Activated naive CD4-positive, alpha-beta T cell treated with anti-CD3 and anti-CD28 coated beads for 36 hours (primary cell): Measurements from ENCODE around the gene DNMT3A. TPM values are rescaled to one million over a fixed set of nuclear protein-coding genes. Genes with fewer than 3 reads are reported as not detected.

ENCODE experiments used
- CTCF ChIA-PET: fragments of 350-600 bp; sonication (Branson Sonifier 250); formaldehyde crosslinking; loops from one replicate; lab custom pipeline; 2021; ENCODE audit warnings: antibody characterized with exemption; lab: Charles Lee
- DNase-seq: peaks from one replicate; pipeline ENCODE4 v3.0.0-alpha.2; 2020
- H3K27ac Mint-ChIP-seq: one replicate; pipeline ENCODE4 v1.8.0; 2021; ENCODE audit warnings: mild to moderate bottlenecking, mixed read lengths
- H3K27me3 Mint-ChIP-seq: one replicate; pipeline ENCODE4 v1.8.0; 2021; ENCODE audit warnings: low read depth, mixed read lengths
- H3K36me3 Mint-ChIP-seq: one replicate; pipeline ENCODE4 v1.8.0; 2021; ENCODE audit warnings: low read depth, mixed read lengths
- H3K4me1 Mint-ChIP-seq: one replicate; pipeline ENCODE4 v1.8.0; 2021; ENCODE audit warnings: low read depth, mixed read lengths
- H3K4me3 Mint-ChIP-seq: one replicate; pipeline ENCODE4 v1.8.0; 2021; ENCODE audit warnings: mild to moderate bottlenecking, moderate library complexity, mixed read lengths
- H3K9me3 Mint-ChIP-seq: one replicate; pipeline ENCODE4 v1.8.0; 2021; ENCODE audit warnings: mixed read lengths
- intact Hi-C: fragments of 100-400 bp; cut with micrococcal nuclease; formaldehyde crosslinking; loops from one replicate; pipeline ENCODE4 v1.15.1; 2023
- total RNA-seq, 2 experiments: library from RNA; stranded (reverse); gene quantifications; one replicate each; pipeline ENCODE4 v1.2.3, GENCODE V29; 2021

The DNMT3A gene
- total RNA-seq, 2 experiments from 2014 or later, result 53.0 to 53.5 TPM

DNA sequence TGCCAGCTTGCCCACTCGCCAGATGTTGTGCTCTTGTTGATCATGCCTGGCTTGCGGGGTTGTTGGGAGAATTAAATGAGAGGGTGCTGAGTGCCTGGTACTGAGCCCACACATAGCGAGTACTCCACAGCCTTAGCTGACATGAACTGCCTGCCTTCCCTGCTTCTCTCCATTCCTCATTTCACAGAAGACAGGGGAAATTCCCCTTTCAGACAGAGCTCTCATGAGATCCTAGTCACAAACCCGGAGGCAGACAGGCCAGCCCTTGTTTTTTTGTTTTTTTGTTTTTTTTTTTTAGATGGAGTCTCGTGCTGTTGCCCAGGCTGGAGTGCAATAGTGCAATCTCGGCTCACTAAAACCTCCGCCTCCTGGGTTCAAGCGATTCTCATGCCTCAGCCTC is 17.1 kb upstream of the DNMT3A start:
- DNase-seq, result no peak
- Mint-ChIP-seq H3K27ac (no peak overlapping the region), H3K9me3 (no peaks in the 10 kb centered on the region), H3K36me3 (no peaks in the 10 kb centered on the region), H3K4me1 (peaks cover 11% of the 10 kb centered on the region), H3K4me3 (no peak overlapping the region), H3K27me3 (no peaks in the 10 kb centered on the region)
- CTCF ChIA-PET, result interaction anchor here (0.6 to 1.7 kb wide), 5 partner anchors 11 to 193 kb away, joined by 3 to 9 read pairs (median 7); no protein-coding TSS in a partner anchor
- intact Hi-C loops, result no loop called here

DNA sequence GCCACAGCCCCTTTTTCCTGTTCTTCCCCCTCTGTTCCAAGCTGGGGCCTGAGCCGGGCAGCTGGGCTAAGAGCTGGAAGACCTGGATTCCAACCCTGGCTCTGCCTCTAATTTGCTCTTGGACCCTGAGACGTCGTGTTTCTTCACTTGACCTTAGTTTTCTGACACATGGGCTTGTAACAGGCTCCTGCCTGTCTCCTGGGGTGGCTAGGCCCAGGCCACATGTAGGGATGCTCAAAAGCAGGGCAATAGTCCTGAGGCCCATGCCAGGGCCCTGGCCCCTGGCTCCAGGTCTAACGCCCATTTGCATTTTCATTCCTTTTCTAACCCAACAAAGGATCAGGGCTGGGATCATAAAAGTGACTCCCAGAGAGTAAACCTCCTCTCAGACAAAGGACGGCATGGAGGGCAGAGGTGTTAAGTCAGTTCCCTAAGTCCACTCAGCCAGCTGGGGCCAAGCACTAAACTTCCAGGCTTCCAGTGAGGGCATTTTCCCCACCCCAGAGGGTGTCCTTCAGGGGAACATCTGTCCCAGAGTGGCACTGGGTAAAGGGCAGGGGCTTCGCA is 16.6 kb upstream of the DNMT3A start:
- no peaks in the 10 kb centered on the region for H3K9me3 Mint-ChIP-seq
- CTCF ChIA-PET, result interaction anchor here (0.6 to 1.7 kb wide), 6 partner anchors 11 to 192 kb away, joined by 3 to 9 read pairs (median 4); no protein-coding TSS in a partner anchor

DNA sequence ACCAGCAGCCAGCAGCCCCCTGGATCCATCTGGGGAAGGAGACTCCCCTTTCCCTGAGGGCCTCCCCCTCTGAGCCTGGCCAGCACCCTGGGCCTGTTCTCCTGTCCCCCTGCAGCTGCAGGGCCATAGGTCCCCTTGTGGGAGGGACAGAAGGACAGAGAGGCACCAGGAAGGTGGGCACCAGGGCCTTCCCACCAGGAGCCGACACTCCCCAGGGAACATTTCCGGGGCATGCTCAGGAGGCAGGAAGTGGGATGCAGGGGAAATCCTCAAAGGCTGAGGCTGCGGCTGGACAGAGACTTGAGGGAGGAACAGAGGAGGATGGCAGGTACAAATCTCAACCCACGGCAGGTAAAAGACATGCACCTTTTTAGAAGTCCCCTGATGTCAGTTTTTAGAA is 14.4 kb upstream of the DNMT3A start:
- H3K27ac Mint-ChIP-seq, result no peak overlapping the region
- no peaks in the 10 kb centered on the region for H3K9me3 Mint-ChIP-seq
- H3K4me1 Mint-ChIP-seq, result peaks cover 4% of the 10 kb centered on the region
- CTCF ChIA-PET, result interaction anchor here (1.0 kb wide), 1 partner anchor 8 kb away, joined by 3 read pairs; no protein-coding TSS in a partner anchor
- intact Hi-C loops, result no loop called here
- no peaks in the 10 kb centered on the region for H3K36me3 Mint-ChIP-seq
- no peaks in the 10 kb centered on the region for H3K27me3 Mint-ChIP-seq
- H3K4me3 Mint-ChIP-seq, result no peak overlapping the region
- no peak for DNase-seq

More for the DNA sequence above, 16.6 kb upstream of the DNMT3A start:
- Mint-ChIP-seq H3K27ac (no peak overlapping the region), H3K27me3 (no peaks in the 10 kb centered on the region), H3K4me3 (no peak overlapping the region), H3K4me1 (peaks cover 7% of the 10 kb centered on the region), H3K36me3 (no peaks in the 10 kb centered on the region)
- intact Hi-C loops, result no loop called here
- DNase-seq, result no peak

DNA sequence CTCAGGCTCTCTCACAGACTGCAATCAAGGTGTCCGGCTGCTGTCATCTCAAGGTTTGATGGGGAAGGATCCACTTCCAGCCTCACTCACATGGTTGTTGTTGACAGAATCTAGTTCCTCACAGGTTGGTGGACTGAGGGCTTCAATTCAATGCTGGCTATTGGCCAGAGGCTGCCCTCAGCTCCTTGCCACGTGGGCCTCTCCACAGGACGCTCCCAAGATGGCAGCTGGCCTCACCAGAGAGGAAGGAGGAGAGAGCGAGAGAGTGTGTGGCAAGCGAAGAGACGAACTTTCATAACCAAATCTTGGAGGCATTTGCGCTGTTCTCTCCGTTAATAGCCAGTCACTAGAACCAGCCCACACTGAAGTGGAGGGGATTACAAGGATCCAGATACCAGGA is 13.5 kb upstream of the DNMT3A start:
- Mint-ChIP-seq H3K27me3 (no peaks in the 10 kb centered on the region), H3K27ac (no peak overlapping the region), H3K36me3 (no peaks in the 10 kb centered on the region), H3K4me3 (no peak overlapping the region), H3K9me3 (no peaks in the 10 kb centered on the region), H3K4me1 (peaks cover 6% of the 10 kb centered on the region)
- CTCF ChIA-PET, result no interaction called here
- DNase-seq, result no peak
- intact Hi-C loops, result no loop called here

DNA sequence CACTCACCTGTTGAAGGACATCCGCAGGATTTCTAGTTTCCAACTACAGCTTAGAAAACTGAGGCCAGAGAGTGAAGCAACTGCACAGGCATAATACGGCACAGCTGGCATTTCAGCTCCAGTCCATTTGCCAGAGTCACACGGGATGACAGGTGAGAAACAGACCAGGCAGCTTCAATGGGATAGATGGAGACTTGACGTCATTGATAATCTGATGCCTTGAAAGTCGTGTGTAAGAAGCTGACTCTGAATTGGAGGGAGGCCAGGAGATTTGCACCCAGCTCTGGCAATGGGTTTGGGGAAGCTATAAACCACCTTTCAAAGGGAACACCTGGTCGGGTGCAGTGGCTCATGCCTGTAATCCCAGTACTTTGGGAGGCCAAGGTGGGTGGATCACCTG is 12.4 kb upstream of the DNMT3A start:
- intact Hi-C loops, result no loop called here
- Mint-ChIP-seq H3K9me3 (no peaks in the 10 kb centered on the region), H3K27ac (no peak overlapping the region), H3K27me3 (no peaks in the 10 kb centered on the region), H3K4me3 (no peak overlapping the region), H3K4me1 (peaks cover 7% of the 10 kb centered on the region), H3K36me3 (no peaks in the 10 kb centered on the region)
- no peak for DNase-seq
- CTCF ChIA-PET, result interaction anchor here (1.2 kb wide), 1 partner anchor 21 kb away, joined by 5 read pairs; no protein-coding TSS in a partner anchor

DNA sequence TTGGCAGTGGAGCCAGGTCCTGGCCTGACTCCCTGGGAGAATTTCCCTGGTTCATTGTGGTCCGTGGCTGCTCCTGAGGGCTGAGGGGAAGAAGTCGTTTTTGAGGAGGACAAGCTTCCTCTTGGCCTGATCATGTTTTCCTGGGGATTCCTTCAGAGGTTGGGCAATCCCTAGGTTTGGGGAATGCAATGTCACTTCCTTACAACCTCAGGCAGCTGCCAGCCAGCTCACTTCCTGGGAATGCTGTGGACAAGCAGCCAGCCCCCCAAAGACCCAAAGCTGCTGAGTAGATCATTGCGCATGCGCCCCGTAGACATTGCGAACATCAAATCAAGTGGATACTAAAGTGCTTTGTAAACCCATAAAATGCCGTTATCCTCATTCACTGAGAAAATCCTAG is 7.7 kb upstream of the DNMT3A start:
- no peaks in the 10 kb centered on the region for H3K9me3 Mint-ChIP-seq
- intact Hi-C loops, result no loop called here
- H3K27me3 Mint-ChIP-seq, result no peaks in the 10 kb centered on the region
- CTCF ChIA-PET, result interaction anchor here (0.8 to 3.4 kb wide), 5 partner anchors 12 to 225 kb away, joined by 3 to 18 read pairs (median 3); no protein-coding TSS in a partner anchor
- H3K4me3 Mint-ChIP-seq, result no peak overlapping the region
- DNase-seq, result no peak
- H3K36me3 Mint-ChIP-seq, result no peaks in the 10 kb centered on the region
- H3K4me1 Mint-ChIP-seq, result peaks cover 24% of the 10 kb centered on the region
- H3K27ac Mint-ChIP-seq, result no peak overlapping the region

DNA sequence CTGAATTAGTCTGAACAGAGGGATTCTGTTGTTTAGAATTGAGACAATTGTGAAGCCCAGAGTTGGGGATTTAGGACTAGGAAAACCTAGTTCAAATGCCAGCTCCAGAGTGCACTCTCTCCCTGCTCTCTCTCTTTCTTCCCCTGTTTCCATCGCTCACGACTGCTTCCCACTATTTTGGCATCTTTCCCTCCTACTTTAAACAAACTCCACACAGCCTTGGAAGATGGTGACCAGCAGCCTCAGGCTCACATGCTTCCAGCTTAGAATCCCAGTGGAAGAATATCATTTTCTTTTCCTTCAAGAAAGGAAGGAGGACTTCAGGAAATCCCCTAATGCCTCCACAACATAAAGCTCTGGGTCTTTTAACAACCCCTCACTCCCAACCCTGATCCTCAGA is 6.1 kb upstream of the DNMT3A start:
- no peak overlapping the region for H3K27ac Mint-ChIP-seq
- DNase-seq, result no peak
- CTCF ChIA-PET, result interaction anchor here (0.8 to 3.4 kb wide), 4 partner anchors 9 to 71 kb away, joined by 4 to 18 read pairs (median 6); no protein-coding TSS in a partner anchor

DNA sequence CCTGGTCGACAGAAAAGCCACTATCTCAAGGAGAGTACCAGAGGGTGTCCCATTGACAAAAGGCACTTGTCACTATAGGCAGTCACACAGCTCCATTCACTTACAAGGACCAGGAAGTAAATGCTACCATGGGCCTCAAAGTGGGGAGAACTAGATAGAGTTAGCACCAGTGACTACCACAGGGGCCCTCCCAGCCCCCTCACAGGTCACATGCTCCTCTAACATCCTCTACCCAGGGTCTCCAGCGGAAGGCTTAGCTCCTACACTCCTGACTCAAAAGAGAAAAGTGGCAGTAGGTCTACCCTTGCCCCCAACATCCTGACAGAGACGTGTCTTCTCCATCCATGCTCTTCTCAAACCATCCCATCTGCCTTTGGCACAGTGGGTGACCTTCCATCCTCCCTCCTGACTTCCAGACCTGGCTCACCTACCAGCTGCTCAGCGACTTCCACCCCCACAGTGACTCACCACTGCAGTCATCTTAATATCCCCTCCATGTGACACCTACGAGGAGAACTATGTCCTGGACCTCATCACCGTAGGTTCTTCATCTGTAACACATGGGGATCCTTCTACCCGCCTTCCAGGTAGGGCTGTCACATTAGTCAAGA is 5.6 kb upstream of the DNMT3A start:
- CTCF ChIA-PET, result interaction anchor here (0.5 to 3.4 kb wide), 6 partner anchors 11 to 131 kb away, joined by 3 to 18 read pairs (median 4); no protein-coding TSS in a partner anchor
- no peak overlapping the region for H3K4me3 Mint-ChIP-seq
- H3K9me3 Mint-ChIP-seq, result no peaks in the 10 kb centered on the region
- no peaks in the 10 kb centered on the region for H3K36me3 Mint-ChIP-seq
- no peaks in the 10 kb centered on the region for H3K27me3 Mint-ChIP-seq
- H3K4me1 Mint-ChIP-seq, result peaks cover 24% of the 10 kb centered on the region
- no peak overlapping the region for H3K27ac Mint-ChIP-seq
- peak; percentile 66 for DNase-seq
- intact Hi-C loops, result loop anchor here (1.0 kb wide), 2 partner anchors 15 to 30 kb away; no protein-coding TSS in a partner anchor

More for the DNA sequence above, 6.1 kb upstream of the DNMT3A start:
- intact Hi-C loops, result loop anchor here (1.0 kb wide), 2 partner anchors 14 to 29 kb away; no protein-coding TSS in a partner anchor
- Mint-ChIP-seq H3K36me3 (no peaks in the 10 kb centered on the region), H3K9me3 (no peaks in the 10 kb centered on the region), H3K4me1 (peaks cover 26% of the 10 kb centered on the region), H3K27me3 (no peaks in the 10 kb centered on the region), H3K4me3 (no peak overlapping the region)

DNA sequence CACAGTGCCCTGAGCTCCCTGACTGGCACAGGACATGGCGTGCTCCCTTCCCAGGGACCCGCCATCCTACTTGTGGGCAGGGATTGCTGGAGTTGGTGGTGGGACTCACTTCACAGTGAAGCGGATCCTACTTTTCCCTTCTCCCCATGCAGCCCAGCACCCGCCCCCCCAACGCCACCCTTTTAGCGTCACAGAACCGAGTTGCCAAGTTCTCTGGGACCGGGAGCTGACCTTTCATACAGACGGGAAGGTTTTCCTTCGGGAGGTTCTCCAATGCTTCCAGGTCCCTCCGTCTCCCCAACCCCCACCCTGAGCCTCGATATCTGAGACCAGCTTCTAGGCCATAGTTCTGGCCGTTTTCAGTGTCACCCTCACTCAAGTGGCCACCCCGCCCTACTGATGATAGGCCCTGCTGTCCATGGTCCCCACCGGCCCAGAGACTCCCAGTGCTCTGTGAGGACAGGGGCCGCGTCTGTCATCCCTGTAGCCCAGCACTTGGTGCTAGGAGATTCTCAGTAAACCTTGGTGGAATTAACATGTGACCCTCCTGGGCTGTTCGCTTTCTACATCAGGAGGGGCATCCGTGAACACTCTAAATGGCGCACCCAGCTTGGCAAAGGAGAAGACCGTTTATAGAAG is 1.6 kb upstream of the DNMT3A start:
- H3K4me1 Mint-ChIP-seq, result peaks cover 36% of the 10 kb centered on the region
- no peak for DNase-seq
- H3K27me3 Mint-ChIP-seq, result no peaks in the 10 kb centered on the region
- no peaks in the 10 kb centered on the region for H3K9me3 Mint-ChIP-seq
- H3K4me3 Mint-ChIP-seq, result peak overlapping the region; percentile 34
- H3K36me3 Mint-ChIP-seq, result no peaks in the 10 kb centered on the region
- H3K27ac Mint-ChIP-seq, result no peak overlapping the region
- CTCF ChIA-PET, result interaction anchor here (1.0 to 1.8 kb wide), 7 partner anchors 19 to 180 kb away, joined by 3 to 10 read pairs (median 4); no protein-coding TSS in a partner anchor
- intact Hi-C loops, result loop anchor here (2.0 kb wide), 1 partner anchor 321 kb away; no protein-coding TSS in a partner anchor

DNA sequence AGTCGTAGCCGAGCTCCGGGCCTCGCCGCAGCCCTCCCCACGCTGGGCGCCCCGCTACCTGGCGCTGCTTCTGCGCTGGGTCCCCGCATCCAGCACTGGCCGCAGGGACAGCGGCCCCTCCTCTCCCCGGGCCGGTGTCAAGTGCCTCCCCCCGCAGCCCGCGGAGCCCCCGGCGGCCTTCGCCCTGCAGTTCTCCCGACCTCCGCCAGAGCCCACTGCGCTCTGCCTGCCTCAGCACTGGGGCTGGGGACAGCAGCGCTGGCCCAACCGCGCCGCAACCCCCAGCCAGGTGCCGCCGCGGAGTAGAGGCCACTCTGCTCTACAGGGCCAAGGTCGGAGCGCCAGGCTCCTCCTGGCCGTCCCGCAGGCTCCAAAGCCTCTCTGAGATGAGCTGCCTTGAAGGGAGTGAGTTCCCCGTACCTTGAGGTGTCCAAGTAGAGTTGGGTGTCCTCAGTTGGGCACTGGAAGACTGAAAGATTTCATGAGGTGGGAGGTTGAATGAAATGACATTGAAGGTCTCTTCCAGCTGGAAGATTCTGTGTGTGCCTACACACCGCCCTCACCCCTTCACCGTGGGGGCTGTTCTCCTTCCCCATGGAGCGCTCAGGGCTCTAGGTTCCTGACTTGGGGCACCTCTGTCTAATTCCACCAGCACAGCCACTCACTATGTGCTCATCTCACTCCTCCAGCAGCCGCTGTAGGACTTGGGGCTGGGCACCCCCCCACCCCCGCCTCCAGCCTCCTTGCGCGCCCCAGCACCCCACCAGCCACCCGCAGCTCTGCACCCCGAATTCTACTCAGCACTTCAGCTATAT is 854 bp upstream of the DNMT3A start:
- CTCF ChIA-PET, result interaction anchor here (0.5 to 1.8 kb wide), 7 partner anchors 20 to 180 kb away, joined by 3 to 10 read pairs (median 5); no protein-coding TSS in a partner anchor
- H3K4me1 Mint-ChIP-seq, result peaks cover 37% of the 10 kb centered on the region
- no peaks in the 10 kb centered on the region for H3K36me3 Mint-ChIP-seq
- peak overlapping the region; percentile 71 for H3K27ac Mint-ChIP-seq
- H3K9me3 Mint-ChIP-seq, result no peaks in the 10 kb centered on the region
- H3K4me3 Mint-ChIP-seq, result peak overlapping the region; percentile 80
- DNase-seq, result peak; percentile 82
- H3K27me3 Mint-ChIP-seq, result no peaks in the 10 kb centered on the region
- intact Hi-C loops, result loop anchor here (1.0 to 2.0 kb wide), 6 partner anchors 20 to 322 kb away; no protein-coding TSS in a partner anchor

DNA sequence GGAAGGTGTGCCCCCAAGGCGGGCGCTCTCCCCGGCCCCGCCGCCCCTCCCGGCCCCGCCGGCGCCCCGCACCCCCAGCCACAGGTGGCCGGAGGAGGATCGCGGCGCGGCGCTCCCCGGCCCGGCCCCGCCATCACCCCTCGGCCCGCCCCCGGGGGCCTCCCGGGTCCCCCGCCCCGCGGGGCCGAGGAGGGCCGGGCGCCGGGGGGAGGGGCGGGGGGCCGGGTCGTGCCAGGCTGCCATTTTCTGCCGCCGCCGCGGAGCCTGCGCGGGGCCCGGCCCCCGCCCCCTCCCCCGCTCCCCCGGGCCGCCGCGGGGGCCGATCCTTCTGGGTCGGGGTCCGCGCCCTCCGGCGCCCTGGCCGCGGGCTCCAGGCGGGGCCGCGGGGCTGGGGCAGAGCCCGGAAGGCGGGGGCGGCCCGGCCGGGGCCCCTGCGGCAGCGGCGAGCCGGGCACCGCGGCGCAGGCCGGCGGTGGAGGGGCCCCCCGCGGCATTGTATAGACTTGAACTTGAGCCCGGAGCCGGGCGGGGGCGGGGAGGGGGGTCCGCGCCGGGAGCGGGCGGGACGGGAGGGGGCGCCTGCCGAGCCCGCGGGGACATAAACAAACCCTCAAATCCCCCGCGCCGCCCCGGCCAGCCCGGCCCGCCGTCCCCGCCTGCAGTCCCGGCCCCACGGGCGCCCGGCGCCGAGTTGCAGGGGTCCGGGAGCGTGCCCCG is 556 bp downstream of the DNMT3A start:
- Mint-ChIP-seq H3K27ac (no peak overlapping the region), H3K4me3 (no peak overlapping the region), H3K9me3 (no peaks in the 10 kb centered on the region), H3K27me3 (no peaks in the 10 kb centered on the region), H3K36me3 (no peaks in the 10 kb centered on the region), H3K4me1 (peaks cover 44% of the 10 kb centered on the region)
- intact Hi-C loops, result no loop called here
- CTCF ChIA-PET, result no interaction called here
- no peak for DNase-seq
